K562 (cell line): Measurements from ENCODE around the gene VWA8. TPM values are rescaled to one million over a fixed set of nuclear protein-coding genes. Genes with fewer than 3 reads are reported as not detected.

ENCODE experiments used
- ATAC-seq: fragments of 200-7000 bp; cut with Tn5 transposase; 3 replicates; pipeline ENCODE4 v1.9.1; 2020; ENCODE audit warnings: moderate library complexity
- BruUV-seq: library from RNA; stranded (reverse); fragments of 400-500 nt; replicated peaks from 2 replicates; lab custom pipeline; 2021; lab: Mats Ljungman, UMichigan
- CTCF ChIA-PET: fragments of 300-600 bp; formaldehyde crosslinking; extraction: SDS; loops from one replicate; lab custom pipeline; 2021; ENCODE audit warnings: low intra/inter-chr PET ratio; lab: Yijun Ruan, JAX
- POLR2A ChIA-PET: fragments of 300-600, 350-650 bp; sonication (Branson Sonifier 250); formaldehyde crosslinking; extraction: SDS; loops from one replicate; lab custom pipeline; 2021; ENCODE audit warnings: antibody characterized with exemption, inconsistent platforms; lab: Yijun Ruan, JAX
- DNase-seq, 4 experiments: peaks; one replicate each; pipeline versions ENCODE4 v3.0.0 to v3.0.0-alpha.2; 2011 to 2018; ENCODE audit warnings: low spot score in 3 of 4, mixed read lengths in 3 of 4; ENCODE audit errors: extremely low read depth in 1 of 4
- FAIRE-seq: peaks from 2 replicates; lab custom pipeline; 2011; peaks lifted over from hg19 to GRCh38; lab: Jason Lieb, UNC
- H2AFZ ChIP-seq: 2 replicates; pipeline ENCODE4 v1.6.0; 2011; ENCODE audit warnings: low read depth, low read length, control low read depth, inconsistent platforms
- H3K27ac ChIP-seq: fragments of 200-600 bp; 3 replicates; pipeline ENCODE4 v1.8.0; 2011; ENCODE audit warnings: low read depth, mild to moderate bottlenecking, control low read depth, inconsistent platforms, low read length, moderate library complexity, mixed read lengths; ENCODE audit errors: extremely low read depth
- H3K27me3 ChIP-seq, 2 experiments: fragments of 300-600 bp in 1 of 2; 2 replicates in 1 of 2; 3 replicates in 1 of 2; pipeline versions ENCODE4 v1.6.0 to v1.8.0; 2011; ENCODE audit warnings: inconsistent platforms in 2 of 2, low read length in 2 of 2, mild to moderate bottlenecking in 1 of 2, mixed read lengths in 1 of 2, moderate library complexity in 1 of 2; ENCODE audit not compliant: control insufficient read depth in 2 of 2, insufficient read depth in 2 of 2
- H3K36me3 ChIP-seq: fragments of 300-600 bp; 3 replicates; pipeline ENCODE4 v1.8.0; 2011; ENCODE audit warnings: mild to moderate bottlenecking, low read length, inconsistent platforms; ENCODE audit not compliant: control insufficient read depth, insufficient read depth
- H3K4me1 ChIP-seq, 2 experiments: fragments of 200-600 bp in 1 of 2; replicated peaks in 1 of 2; 2 replicates in 1 of 2; 3 replicates in 1 of 2; pipeline versions ENCODE4 v1.5.1 to v1.8.0; 2011; ENCODE audit warnings: inconsistent platforms in 2 of 2, low read length in 2 of 2, mild to moderate bottlenecking in 1 of 2, mixed read lengths in 1 of 2, moderate library complexity in 1 of 2; ENCODE audit not compliant: control insufficient read depth in 2 of 2, insufficient read depth in 2 of 2
- H3K4me2 ChIP-seq: 2 replicates; pipeline ENCODE4 v1.6.1; 2011; ENCODE audit warnings: low read length, control low read depth, inconsistent platforms, mixed read lengths; ENCODE audit not compliant: insufficient read depth
- H3K4me3 ChIP-seq: fragments of 200-600 bp; sonication (generic), shearing (Covaris generic); 2 replicates; pipeline ENCODE4 v1.5.1; 2016; ENCODE audit warnings: control low read depth, inconsistent platforms
- H3K79me2 ChIP-seq: fragments of 200-600 bp; 3 replicates; pipeline ENCODE4 v1.8.0; 2011; ENCODE audit warnings: low read length, inconsistent platforms; ENCODE audit not compliant: control insufficient read depth, insufficient read depth
- H3K9ac ChIP-seq, 2 experiments: 2 replicates each; pipeline versions ENCODE4 v1.6.0 to v1.6.1; 2011; ENCODE audit warnings: low read depth in 2 of 2, low read length in 2 of 2, control low read depth in 1 of 2, inconsistent platforms in 1 of 2, mild to moderate bottlenecking in 1 of 2, mixed read lengths in 1 of 2; ENCODE audit not compliant: insufficient read depth in 1 of 2
- H3K9me1 ChIP-seq: one replicate; pipeline ENCODE4 v1.6.0; 2011; ENCODE audit warnings: inconsistent platforms, mild to moderate bottlenecking, low read length, moderate library complexity; ENCODE audit not compliant: control insufficient read depth, insufficient read depth
- H3K9me3 ChIP-seq: replicated peaks from 2 replicates; pipeline ENCODE4 v1.5.1; 2011; ENCODE audit warnings: low read depth, low read length, inconsistent platforms; ENCODE audit not compliant: control insufficient read depth, insufficient read depth
- H4K20me1 ChIP-seq: replicated peaks from 2 replicates; pipeline ENCODE4 v1.6.1; 2011; ENCODE audit warnings: low read length, inconsistent platforms, mixed read lengths; ENCODE audit not compliant: control insufficient read depth, insufficient read depth
- BRCA1 ChIP-seq, 2 experiments: fragments of 450-650 bp in 1 of 2; sonication (generic) in 1 of 2; formaldehyde crosslinking in 1 of 2; IDR thresholded peaks; 2 replicates each; pipeline versions ENCODE4 v1.5.0 to v1.6.1; 2017 to 2020; ENCODE audit warnings: mild to moderate bottlenecking in 1 of 2, missing genetic modification reagents in 1 of 2
- MGA ChIP-seq: fragments of 450-650 bp; IDR thresholded peaks from 2 replicates; pipeline ENCODE4 v1.6.1; 2016; ENCODE audit warnings: mild to moderate bottlenecking, moderate library complexity
- PPARD ChIP-seq: fragments of 250-450 bp; sonication (Bioruptor Pico); IDR thresholded peaks from 2 replicates; pipeline ENCODE4 v1.8.0; 2022; ENCODE audit warnings: inconsistent platforms, mild to moderate bottlenecking, moderate library complexity
- ZNF165 ChIP-seq: fragments of 250-450 bp; sonication (Bioruptor Pico); IDR thresholded peaks from 2 replicates; pipeline ENCODE4 v1.4.0; 2020; ENCODE audit warnings: borderline replicate concordance
- ZNF518B ChIP-seq: fragments of 250-450 bp; sonication (Bioruptor Pico); IDR thresholded peaks from 2 replicates; pipeline ENCODE4 v1.5.0; 2021; ENCODE audit warnings: mild to moderate bottlenecking, moderate library complexity
- WGBS: fragments of 100-300 bp; shearing (Covaris generic); methylation state at CpG from one replicate; pipeline ENCODE4 v1.1.6; 2016; ENCODE audit warnings: low coverage, mixed read lengths; ENCODE audit not compliant: insufficient coverage; ENCODE audit errors: missing lambda C conversion rate; 5-methylcytosine and 5-hydroxymethylcytosine counted together
- in situ Hi-C: fragments of 300-500 bp; cut with MboI; formaldehyde crosslinking; loops from 4 replicates; pipeline ENCODE4 v1.15.0; 2018; ENCODE audit warnings: inconsistent platforms, mixed read lengths
- intact Hi-C: fragments of 100-400 bp; cut with micrococcal nuclease; formaldehyde crosslinking; loops from 2 replicates; pipeline ENCODE4 v1.14.2; 2022
- polyA plus RNA-seq, 8 experiments: library from polyadenylated mRNA; depleted of rRNA in 4 of 8; stranded (reverse) in 5 of 8; unstranded in 3 of 8; fragments of >200 nt; fragmentation: Nextera tagmentation in 2 of 8; fragmentation: Illumina TruSeq in 1 of 8; extraction: Ambion mirVana in 2 of 8; extraction: Trizol in 1 of 8; gene quantifications; 2 replicates each; pipeline versions ENCODE4 v1.2.1 to v1.2.3, GENCODE V29; 2011 to 2014; ENCODE audit warnings: inconsistent platforms in 1 of 8, missing spikeins in 1 of 8
- total RNA-seq, 7 experiments: library from RNA; depleted of rRNA in 6 of 7; stranded (reverse); fragments of >200 nt in 6 of 7; fragmentation: Illumina TruSeq in 2 of 7; extraction: Trizol in 2 of 7; gene quantifications; 2 replicates each; pipeline versions ENCODE4 v1.2.1 to v1.2.3, GENCODE V29; 2011 to 2021; ENCODE audit warnings: low replicate concordance in 1 of 7

Gene VWA8
- total and polyA plus RNA-seq, 9 of the 15 experiments (the other 6 are each of a cell fraction or from before 2014, with no cell fraction given) = 2.1 to 18.5 (median 13.3) TPM

- WGBS = 24% methylated on average over 4 of the region's 4 CpGs
- Histone ChIP-seq H3K27ac (no peak overlapping the region), H3K27me3 (no peaks in the 10 kb centered on the region), H3K79me2 (no peaks in the 10 kb centered on the region), H3K4me1 (no peaks in the 10 kb centered on the region), H4K20me1 (no peaks in the 10 kb centered on the region), H2AFZ (no peak overlapping the region), H3K9me3 (no peaks in the 10 kb centered on the region), H3K4me2 (no peak overlapping the region), H3K9me1 (no peaks in the 10 kb centered on the region), H3K36me3 (no peaks in the 10 kb centered on the region), H3K4me3 (no peak overlapping the region), H3K9ac (no peak overlapping the region)
- BruUV-seq = no TSS peak
- ATAC-seq = no peak
- peak in 2 of 4 experiments; percentile 19 to 25 for DNase-seq
- in situ Hi-C loops = no loop called here
- POLR2A ChIA-PET = no interaction called here
- intact Hi-C loops = loop anchor here (10.0 kb wide), 1 partner anchor 317 kb away; no protein-coding TSS in a partner anchor
- FAIRE-seq = no peak
- CTCF ChIA-PET = no interaction called here
- TF ChIP-seq ZNF165 (CRISPR knock-in tag) (no peak), MGA (no peak), ZNF518B (CRISPR knock-in tag) (no peak), PPARD (CRISPR knock-in tag) (no peak), BRCA1 (IDR thresholded peaks at IDR 0.05) (no peak), BRCA1 (CRISPR knock-in tag; IDR thresholded peaks at IDR 0.05) (no peak)
These were observed 21.2 kb upstream of the VWA8 start for GRCh38 chr13:41981951-41982715.
